Suprapubic skin (tissue), 4 donors: ENCODE measurements around the gene ARSJ. TPM values are rescaled to one million over a fixed set of nuclear protein-coding genes. Genes with fewer than 3 reads are reported as not detected.

ENCODE experiments used
- DNase-seq, 2 donors: peaks; one replicate each; pipeline ENCODE4 v3.0.0-alpha.2; 2019; ENCODE audit warnings: low spot score in 2 of 2
- H3K27ac ChIP-seq: fragments of 200-600 bp; sonication (generic); one replicate; pipeline ENCODE4 v1.5.1; 2019
- H3K27me3 ChIP-seq: fragments of 200-600 bp; sonication (generic); one replicate; pipeline ENCODE4 v1.5.1; 2019
- H3K36me3 ChIP-seq: fragments of 200-600 bp; sonication (generic); one replicate; pipeline ENCODE4 v1.5.1; 2019
- H3K4me1 ChIP-seq: fragments of 200-600 bp; sonication (generic); one replicate; pipeline ENCODE4 v1.5.1; 2019
- H3K4me3 ChIP-seq: fragments of 200-600 bp; sonication (generic); one replicate; pipeline ENCODE4 v1.5.1; 2019; ENCODE audit warnings: mild to moderate bottlenecking
- H3K9me3 ChIP-seq: fragments of 200-600 bp; sonication (generic); one replicate; pipeline ENCODE4 v1.5.1; 2019
- CTCF ChIP-seq, 2 donors: fragments of 200-600 bp in 1 of 2; fragments of 450-650 bp in 1 of 2; sonication (generic) in 1 of 2; IDR thresholded peaks; one replicate each; pipeline ENCODE4 v1.5.1; 2016 to 2019; ENCODE audit warnings: antibody characterized with exemption in 2 of 2, mild to moderate bottlenecking in 1 of 2, moderate library complexity in 1 of 2
- EP300 ChIP-seq: sonication (generic); formaldehyde crosslinking; IDR thresholded peaks from one replicate; pipeline ENCODE4 v1.6.1; 2017; ENCODE audit warnings: antibody characterized with exemption
- POLR2A ChIP-seq, 2 donors: fragments of 450-650 bp; IDR thresholded peaks; one replicate each; pipeline ENCODE4 v1.6.1; 2017; ENCODE audit warnings: antibody characterized with exemption in 2 of 2, mild to moderate bottlenecking in 2 of 2, moderate library complexity in 2 of 2
- POLR2AphosphoS5 ChIP-seq, 3 donors: sonication (generic); formaldehyde crosslinking; IDR thresholded peaks; one replicate each; pipeline ENCODE4 v1.6.1; 2017; ENCODE audit warnings: antibody characterized with exemption in 3 of 3
- WGBS: methylation state at CpG from one replicate; pipeline ENCODE4 v1.1.5; 2018; 5-methylcytosine and 5-hydroxymethylcytosine counted together
- total RNA-seq, 4 donors: library from RNA; depleted of rRNA; stranded (reverse); fragments of >200 nt; gene quantifications; one replicate each; pipeline ENCODE4 v1.1.0, GENCODE V29; 2016

ARSJ gene
- 1 to 10 TPM; 1.6 to 3.9 (median 3.2) TPM for total RNA-seq

- Histone ChIP-seq H3K4me1 (peaks cover 21% of the 10 kb centered on the region), H3K27me3 (no peaks in the 10 kb centered on the region), H3K9me3 (no peaks in the 10 kb centered on the region), H3K36me3 (no peaks in the 10 kb centered on the region), H3K27ac (peak within 1 kb of the TSS; percentile 71), H3K4me3 (peak within 1 kb of the TSS; percentile 62)
- WGBS: under 1% methylated on average over 49 of the region's 50 CpGs
- no peak for TF ChIP-seq POLR2AphosphoS5 (IDR thresholded peaks at IDR 0.05)
- TF ChIP-seq EP300: no peak
- TF ChIP-seq CTCF (IDR thresholded peaks at IDR 0.05): no peak
- TF ChIP-seq POLR2A (IDR thresholded peaks at IDR 0.05): no peak
- peak in 1 of 2 donors; percentile 66 for DNase-seq
These were observed at the start of gene ARSJ for GRCh38 chr4:113979148-113979904. Gene ARSJ (minus strand): TSS chr4:113979647. CDS start chr4:113978834, 813 bp downstream.

GRCh38 chr4:114028071-114028470 lies 48.6 kb upstream of the ARSJ start:
- no peaks in the 10 kb centered on the region for H3K36me3 ChIP-seq
- no peaks in the 10 kb centered on the region for H3K27me3 ChIP-seq
- no peaks in the 10 kb centered on the region for H3K4me1 ChIP-seq
- H3K9me3 ChIP-seq: no peaks in the 10 kb centered on the region
- H3K4me3 ChIP-seq: no peak overlapping the region
- TF ChIP-seq POLR2A (IDR thresholded peaks at IDR 0.05): no peak
- TF ChIP-seq EP300: no peak
- TF ChIP-seq POLR2AphosphoS5 (IDR thresholded peaks at IDR 0.05): no peak
- no peak for TF ChIP-seq CTCF (IDR thresholded peaks at IDR 0.05)
- no peak overlapping the region for H3K27ac ChIP-seq
- no peak for DNase-seq

GRCh38 chr4:114027596-114027995 lies 48.1 kb upstream of the ARSJ start:
- H3K36me3 ChIP-seq: no peaks in the 10 kb centered on the region
- no peaks in the 10 kb centered on the region for H3K27me3 ChIP-seq
- DNase-seq: no peak
- no peaks in the 10 kb centered on the region for H3K4me1 ChIP-seq
- no peaks in the 10 kb centered on the region for H3K9me3 ChIP-seq
- TF ChIP-seq POLR2A (IDR thresholded peaks at IDR 0.05): no peak
- no peak for TF ChIP-seq CTCF (IDR thresholded peaks at IDR 0.05)
- no peak for TF ChIP-seq EP300
- no peak for TF ChIP-seq POLR2AphosphoS5 (IDR thresholded peaks at IDR 0.05)
- no peak overlapping the region for H3K4me3 ChIP-seq
- no peak overlapping the region for H3K27ac ChIP-seq

- Histone ChIP-seq H3K4me3 (no peak overlapping the region), H3K27me3 (no peaks in the 10 kb centered on the region), H3K36me3 (no peaks in the 10 kb centered on the region), H3K27ac (no peak overlapping the region), H3K9me3 (no peaks in the 10 kb centered on the region), H3K4me1 (no peaks in the 10 kb centered on the region)
- no peak for DNase-seq
- TF ChIP-seq POLR2A (IDR thresholded peaks at IDR 0.05) (no peak), CTCF (IDR thresholded peaks at IDR 0.05) (no peak), POLR2AphosphoS5 (IDR thresholded peaks at IDR 0.05) (no peak), EP300 (no peak)
- WGBS: 92% methylated on average over 3 of the region's 3 CpGs
These were observed 47.0 kb upstream of the ARSJ start for GRCh38 chr4:114026447-114026846.

- no peak for TF ChIP-seq CTCF (IDR thresholded peaks at IDR 0.05)
- TF ChIP-seq POLR2AphosphoS5 (IDR thresholded peaks at IDR 0.05): no peak
- no peak for TF ChIP-seq POLR2A (IDR thresholded peaks at IDR 0.05)
- TF ChIP-seq EP300: no peak
- 87% methylated on average over 5 of the region's 5 CpGs for WGBS
- Histone ChIP-seq H3K36me3 (no peaks in the 10 kb centered on the region), H3K27me3 (no peaks in the 10 kb centered on the region), H3K4me1 (no peaks in the 10 kb centered on the region), H3K27ac (no peak overlapping the region), H3K9me3 (no peaks in the 10 kb centered on the region), H3K4me3 (no peak overlapping the region)
- DNase-seq: no peak
These were observed 45.8 kb upstream of the ARSJ start for GRCh38 chr4:114025176-114025777.
